Psoas muscle (tissue), 8 donors: Measurements from ENCODE around the gene ANKRD16. TPM values are rescaled to one million over a fixed set of nuclear protein-coding genes. Genes with fewer than 3 reads are reported as not detected.

Experiments
- ATAC-seq, 4 donors: fragments of 200-7000 bp; cut with Tn5 transposase; one replicate each; pipeline ENCODE4 v1.9.1; 2020; ENCODE audit warnings: moderate library complexity in 3 of 4, mild to moderate bottlenecking in 2 of 4
- DNase-seq, 2 donors: peaks; one replicate each; pipeline ENCODE4 v3.0.0-alpha.2; 2020
- H3K27ac ChIP-seq: fragments of 200-600 bp; one replicate; pipeline ENCODE4 v1.8.0; 2022
- H3K27me3 ChIP-seq, 3 donors: fragments of 200-600 bp in 1 of 3; one replicate each; pipeline versions ENCODE4 v1.6.1 to v1.8.0; 2013 to 2022; ENCODE audit warnings: low read length in 2 of 3, mild to moderate bottlenecking in 2 of 3, moderate library complexity in 1 of 3; ENCODE audit not compliant: insufficient read depth in 3 of 3
- H3K36me3 ChIP-seq, 2 donors: fragments of 200-600 bp in 1 of 2; one replicate each; pipeline versions ENCODE4 v1.6.1 to v1.8.0; 2013 to 2022; ENCODE audit warnings: low read depth in 1 of 2, mild to moderate bottlenecking in 1 of 2, moderate library complexity in 1 of 2; ENCODE audit not compliant: insufficient read depth in 1 of 2
- H3K4me1 ChIP-seq: fragments of 200-600 bp; one replicate; pipeline ENCODE4 v1.8.0; 2022
- H3K4me3 ChIP-seq: fragments of 200-600 bp; one replicate; pipeline ENCODE4 v1.8.0; 2022; ENCODE audit warnings: mild to moderate bottlenecking
- H3K9me3 ChIP-seq: fragments of 200-600 bp; one replicate; pipeline ENCODE4 v1.8.0; 2022
- WGBS, 3 donors: extraction: QIAGEN DNeasy Blood & Tissue Kit; methylation state at CpG; one replicate each; pipeline versions ENCODE4 v1.1.6 to v1.1.7; 2013; 5-methylcytosine and 5-hydroxymethylcytosine counted together
- intact Hi-C, 2 donors: fragments of 100-400 bp; cut with DNase I; formaldehyde crosslinking; loops; one replicate each; pipeline versions ENCODE4 v1.11.0 to v1.14.2; 2022
- polyA plus RNA-seq, 3 donors: library from polyadenylated mRNA; stranded (reverse); fragments of 200-250 nt; gene quantifications; one replicate each; pipeline ENCODE4 v1.2.3, GENCODE V29; 2013
- total RNA-seq, 4 donors: library from RNA; stranded (reverse); fragmentation: NEBNext Ultra II Directional in 2 of 4; extraction: Animal tissue kit (Norgen Biotek cat#: 25700) in 2 of 4; gene quantifications; one replicate each; pipeline versions ENCODE4 v1.2.1 to v1.2.4, GENCODE V29; 2021 to 2023
- TF ChIP-seq, protein P1 (sequence below): fragments of 200-600 bp; IDR thresholded peaks from one replicate; pipeline ENCODE4 v1.8.0; 2022; ENCODE audit warnings: antibody characterized with exemption
- donor health status: healthy with polysubstance abuse.
- donor health status: DM: no; HTN: no; CAD: no; lungs with moderate emphysema.
- donor health status: Bipolar disorder and iron deficiency.
- donor health status: healthy.
- donor health status: DM: yes; HTN: yes; CAD: no.
- donor health status: DM: no; HTN: no; CAD: no.
- donor health status: DM: no; HTN: no; CAD: no.
- donor health status: DM: yes; HTN: yes; CAD: no.

ANKRD16 gene
- total and polyA plus RNA-seq, 7 donors: 2.8 to 4.6 (median 3.7) TPM

DNA sequence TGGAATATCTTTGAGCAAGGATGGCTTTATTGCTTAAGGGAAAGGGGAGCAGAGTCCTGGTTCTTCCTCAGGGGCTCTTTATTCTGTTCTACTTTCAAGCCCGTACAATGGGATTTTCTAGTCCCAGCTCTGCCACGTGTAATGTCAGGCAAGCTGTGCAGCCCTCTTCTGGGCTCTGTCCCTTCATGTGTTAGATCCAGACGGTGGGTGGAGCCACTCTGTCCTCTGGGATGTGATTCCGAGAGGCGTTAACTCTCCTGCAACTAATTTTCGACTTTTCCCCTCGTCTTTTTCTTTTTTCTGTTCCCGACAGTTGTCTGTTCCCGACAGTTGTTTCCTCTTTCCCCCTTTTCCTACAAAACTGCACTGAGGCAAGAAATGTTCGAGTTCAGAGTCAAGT lies 35.2 kb upstream of the ANKRD16 start:
- WGBS, 3 donors: 64 to 80% (median 77%) methylated on average over 10 of the region's 10 CpGs
- H3K36me3 ChIP-seq: peaks cover 29 to 100% of the 10 kb centered on the region in 2 donors
- H3K27ac ChIP-seq: no peak overlapping the region
- TF ChIP-seq, protein P1, sequence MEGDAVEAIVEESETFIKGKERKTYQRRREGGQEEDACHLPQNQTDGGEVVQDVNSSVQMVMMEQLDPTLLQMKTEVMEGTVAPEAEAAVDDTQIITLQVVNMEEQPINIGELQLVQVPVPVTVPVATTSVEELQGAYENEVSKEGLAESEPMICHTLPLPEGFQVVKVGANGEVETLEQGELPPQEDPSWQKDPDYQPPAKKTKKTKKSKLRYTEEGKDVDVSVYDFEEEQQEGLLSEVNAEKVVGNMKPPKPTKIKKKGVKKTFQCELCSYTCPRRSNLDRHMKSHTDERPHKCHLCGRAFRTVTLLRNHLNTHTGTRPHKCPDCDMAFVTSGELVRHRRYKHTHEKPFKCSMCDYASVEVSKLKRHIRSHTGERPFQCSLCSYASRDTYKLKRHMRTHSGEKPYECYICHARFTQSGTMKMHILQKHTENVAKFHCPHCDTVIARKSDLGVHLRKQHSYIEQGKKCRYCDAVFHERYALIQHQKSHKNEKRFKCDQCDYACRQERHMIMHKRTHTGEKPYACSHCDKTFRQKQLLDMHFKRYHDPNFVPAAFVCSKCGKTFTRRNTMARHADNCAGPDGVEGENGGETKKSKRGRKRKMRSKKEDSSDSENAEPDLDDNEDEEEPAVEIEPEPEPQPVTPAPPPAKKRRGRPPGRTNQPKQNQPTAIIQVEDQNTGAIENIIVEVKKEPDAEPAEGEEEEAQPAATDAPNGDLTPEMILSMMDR: no peak
- no peak for ATAC-seq
- intact Hi-C loops: no loop called here
- no peak overlapping the region for H3K4me3 ChIP-seq
- H3K27me3 ChIP-seq: no peaks in the 10 kb centered on the region
- no peak for DNase-seq
- H3K4me1 ChIP-seq: no peaks in the 10 kb centered on the region
- H3K9me3 ChIP-seq: no peaks in the 10 kb centered on the region

DNA sequence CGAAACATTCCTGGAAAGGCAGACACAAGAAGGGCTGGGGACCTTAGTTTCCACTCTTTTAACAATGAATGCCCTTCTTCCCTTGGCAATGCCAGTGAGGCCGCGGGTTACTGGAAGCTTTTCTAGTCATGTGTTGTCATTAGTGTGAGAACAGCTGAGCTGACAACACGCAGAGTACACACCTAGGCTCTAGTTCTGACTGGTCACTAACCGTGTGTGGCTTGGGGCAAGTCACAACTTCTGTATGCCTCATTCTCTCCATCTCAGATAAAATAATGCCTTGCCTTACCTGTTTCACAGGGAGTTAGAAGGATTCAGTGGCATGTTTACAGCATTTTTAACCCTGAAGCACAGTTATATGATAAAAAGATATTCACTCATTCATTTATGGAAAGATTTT lies 32.1 kb upstream of the ANKRD16 start:
- Histone ChIP-seq H3K4me1 (no peaks in the 10 kb centered on the region), H3K27ac (no peak overlapping the region), H3K4me3 (no peak overlapping the region), H3K9me3 (no peaks in the 10 kb centered on the region), H3K36me3 (peaks cover 23 to 100% of the 10 kb centered on the region in 2 donors), H3K27me3 (no peaks in the 10 kb centered on the region)
- ATAC-seq (no peak), DNase-seq (no peak)
- TF ChIP-seq, protein P1: no peak
- WGBS, 3 donors: 80 to 90% (median 85%) methylated on average over 5 of the region's 5 CpGs
- intact Hi-C loops: no loop called here

DNA sequence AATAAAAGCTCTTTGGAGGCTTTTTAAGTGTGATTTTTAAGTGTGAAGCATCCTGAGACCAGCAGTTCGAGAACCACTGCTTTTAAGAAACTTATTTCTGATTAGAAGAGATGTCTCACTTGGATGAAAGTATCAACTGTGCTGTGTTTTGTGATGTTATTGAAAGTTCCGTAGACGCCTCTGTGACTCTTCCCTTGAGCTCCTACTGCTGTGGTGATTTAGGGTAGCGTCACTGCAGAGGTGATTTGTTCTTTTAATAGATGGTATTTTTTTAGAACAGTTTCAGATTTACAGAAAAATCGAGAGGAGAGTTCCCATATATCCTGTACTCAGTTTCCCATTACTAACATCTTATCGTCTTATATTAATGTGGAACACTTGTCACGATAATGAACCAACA lies 29.9 kb upstream of the ANKRD16 start:
- TF ChIP-seq, protein P1: no peak
- 94 to 96% (median 94%) methylated on average over 7 of the region's 7 CpGs for WGBS, 3 donors
- H3K27me3 ChIP-seq: no peaks in the 10 kb centered on the region
- H3K4me1 ChIP-seq: no peaks in the 10 kb centered on the region
- no peak overlapping the region for H3K4me3 ChIP-seq
- ATAC-seq (no peak), DNase-seq (no peak)
- H3K9me3 ChIP-seq: no peaks in the 10 kb centered on the region
- intact Hi-C loops: no loop called here
- H3K27ac ChIP-seq: no peak overlapping the region
- peaks cover 24 to 99% of the 10 kb centered on the region in 2 donors for H3K36me3 ChIP-seq

DNA sequence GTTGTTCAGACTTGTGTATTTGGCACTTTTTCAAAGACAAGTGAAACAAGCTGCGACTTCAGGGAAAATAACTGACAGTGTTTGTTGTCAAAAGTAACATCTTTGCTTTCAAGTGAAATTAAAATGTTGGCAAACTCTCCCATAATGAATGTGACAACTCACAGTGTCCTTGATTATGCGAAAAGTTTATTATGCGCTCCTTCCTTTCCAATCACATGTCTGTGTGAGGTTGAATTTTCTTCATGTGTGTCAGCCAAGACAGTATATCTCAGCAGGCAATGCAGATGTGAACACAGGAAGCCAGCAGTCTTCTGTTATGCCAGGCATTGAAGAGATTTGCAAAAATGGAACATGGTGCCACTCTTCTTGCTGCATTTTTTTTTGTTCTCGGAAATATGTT lies 29.1 kb upstream of the ANKRD16 start:
- 95 to 98% (median 96%) methylated on average over 4 of the region's 4 CpGs for WGBS, 3 donors
- H3K9me3 ChIP-seq: no peaks in the 10 kb centered on the region
- peaks cover 28 to 99% of the 10 kb centered on the region in 2 donors for H3K36me3 ChIP-seq
- no peak overlapping the region for H3K4me3 ChIP-seq
- intact Hi-C loops: no loop called here
- no peak overlapping the region for H3K27ac ChIP-seq
- H3K4me1 ChIP-seq: no peaks in the 10 kb centered on the region
- no peaks in the 10 kb centered on the region for H3K27me3 ChIP-seq
- DNase-seq (no peak), ATAC-seq (no peak)
- TF ChIP-seq, protein P1: no peak

DNA sequence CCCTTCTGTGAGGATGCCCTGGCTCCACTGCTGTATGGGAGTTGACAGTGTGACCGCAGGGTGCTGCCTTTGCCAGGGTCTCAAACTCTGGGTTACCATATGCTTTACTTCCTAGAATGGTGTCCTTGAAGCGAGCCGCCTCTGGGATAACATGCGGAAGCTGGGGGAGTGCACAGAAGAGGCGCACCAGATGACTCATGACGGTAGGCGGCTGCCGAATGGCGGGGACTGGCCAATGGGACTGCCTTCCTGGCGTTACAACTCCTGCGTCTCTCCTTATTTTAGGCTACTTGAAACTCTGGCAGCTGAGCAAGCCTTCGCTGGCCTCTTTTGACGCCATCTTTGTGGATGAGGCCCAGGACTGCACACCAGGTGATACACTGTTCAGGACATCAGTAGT lies 27.6 kb upstream of the ANKRD16 start:
- Histone ChIP-seq H3K36me3 (peaks cover 32 to 99% of the 10 kb centered on the region in 2 donors), H3K27ac (no peak overlapping the region), H3K27me3 (no peaks in the 10 kb centered on the region), H3K4me3 (no peak overlapping the region), H3K4me1 (no peaks in the 10 kb centered on the region), H3K9me3 (no peaks in the 10 kb centered on the region)
- DNase-seq: no peak
- no peak for ATAC-seq
- TF ChIP-seq, protein P1: no peak
- intact Hi-C loops: no loop called here
- WGBS, 3 donors: 96 to 98% (median 97%) methylated on average over 13 of the region's 13 CpGs
